Neuronal stem cell (in vitro differentiated cells): ENCODE results near the gene CPXM2.

ENCODE experiments used
- DNase-seq: peaks from one replicate; pipeline ENCODE4 v3.0.0-alpha.2; 2013; ENCODE audit warnings: low spot score
- H2AFZ ChIP-seq: one replicate; pipeline ENCODE4 v1.6.1; 2013; ENCODE audit warnings: mild to moderate bottlenecking, low read length, inconsistent platforms
- H2AK5ac ChIP-seq: 2 replicates; pipeline ENCODE4 v1.6.1; 2013; ENCODE audit warnings: low read depth, mild to moderate bottlenecking, inconsistent platforms, low read length, moderate library complexity, mixed read lengths
- H2BK120ac ChIP-seq: 2 replicates; pipeline ENCODE4 v1.6.1; 2013; ENCODE audit warnings: low read depth, mild to moderate bottlenecking, inconsistent platforms, low read length, moderate library complexity, mixed read lengths
- H2BK12ac ChIP-seq: one replicate; pipeline ENCODE4 v1.6.1; 2013; ENCODE audit warnings: low read length, inconsistent platforms
- H2BK15ac ChIP-seq: 2 replicates; pipeline ENCODE4 v1.6.1; 2013; ENCODE audit warnings: mild to moderate bottlenecking, low read length, inconsistent platforms, mixed read lengths
- H2BK5ac ChIP-seq: one replicate; pipeline ENCODE4 v1.6.1; 2013; ENCODE audit warnings: inconsistent platforms, mild to moderate bottlenecking, low read length, moderate library complexity
- H3K14ac ChIP-seq: one replicate; pipeline ENCODE4 v1.6.1; 2013; ENCODE audit warnings: low read length, inconsistent platforms
- H3K18ac ChIP-seq: 2 replicates; pipeline ENCODE4 v1.6.1; 2013; ENCODE audit warnings: low read length, inconsistent platforms
- H3K23ac ChIP-seq: 2 replicates; pipeline ENCODE4 v1.6.1; 2013; ENCODE audit warnings: low read depth, mild to moderate bottlenecking, mixed read lengths, low read length, inconsistent platforms; ENCODE audit not compliant: poor library complexity
- H3K27ac ChIP-seq: replicated peaks from 3 replicates; pipeline ENCODE4 v1.5.1; 2013; ENCODE audit warnings: low read length, inconsistent platforms
- H3K27me3 ChIP-seq, 3 experiments: 2 replicates each; pipeline ENCODE4 v1.6.1; 2013; ENCODE audit warnings: low read length in 3 of 3, mild to moderate bottlenecking in 2 of 3, inconsistent platforms in 1 of 3, low read depth in 1 of 3, mixed read lengths in 1 of 3, moderate library complexity in 1 of 3; ENCODE audit not compliant: control insufficient read depth in 3 of 3, insufficient read depth in 3 of 3
- H3K36me3 ChIP-seq, 2 donors: replicated peaks in 1 of 2; 2 replicates each; pipeline ENCODE4 v1.6.1; 2013; ENCODE audit warnings: low read length in 2 of 2; ENCODE audit not compliant: control insufficient read depth in 2 of 2, insufficient read depth in 2 of 2
- H3K4ac ChIP-seq: 2 replicates; pipeline ENCODE4 v1.6.1; 2013; ENCODE audit warnings: inconsistent platforms, mild to moderate bottlenecking, low read length, moderate library complexity
- H3K4me1 ChIP-seq, 2 donors: 1 replicate in 1 of 2; 2 replicates in 1 of 2; pipeline ENCODE4 v1.6.1; 2013; ENCODE audit warnings: low read length in 2 of 2, low read depth in 1 of 2; ENCODE audit not compliant: control insufficient read depth in 2 of 2, insufficient read depth in 1 of 2
- H3K4me2 ChIP-seq: one replicate; pipeline ENCODE4 v1.6.1; 2013; ENCODE audit warnings: mild to moderate bottlenecking, low read length, inconsistent platforms; ENCODE audit not compliant: insufficient read depth, poor library complexity, severe bottlenecking
- H3K4me3 ChIP-seq, 2 donors: 2 replicates each; pipeline ENCODE4 v1.5.1; 2013; ENCODE audit warnings: low read length in 2 of 2, mild to moderate bottlenecking in 2 of 2, inconsistent platforms in 1 of 2, moderate library complexity in 1 of 2
- H3K79me1 ChIP-seq: one replicate; pipeline ENCODE4 v1.6.1; 2013; ENCODE audit warnings: low read depth, mild to moderate bottlenecking, inconsistent platforms, low read length, moderate library complexity
- H3K9ac ChIP-seq: one replicate; pipeline ENCODE4 v1.6.1; 2013; ENCODE audit warnings: mild to moderate bottlenecking, low read depth, low read length, inconsistent platforms; ENCODE audit not compliant: poor library complexity
- H3K9me3 ChIP-seq, 2 donors: replicated peaks in 1 of 2; 2 replicates each; pipeline versions ENCODE3 to v1.6.1; 2013; ENCODE audit warnings: low read length in 2 of 2, mild to moderate bottlenecking in 2 of 2, inconsistent platforms in 1 of 2, low read depth in 1 of 2, mixed read lengths in 1 of 2, moderate library complexity in 1 of 2; ENCODE audit not compliant: control insufficient read depth in 2 of 2, insufficient read depth in 1 of 2
- H4K8ac ChIP-seq: one replicate; pipeline ENCODE4 v1.6.1; 2013; ENCODE audit warnings: low read depth, mild to moderate bottlenecking, inconsistent platforms, low read length, moderate library complexity
- H4K91ac ChIP-seq: one replicate; pipeline ENCODE4 v1.6.1; 2013; ENCODE audit warnings: low read length, low read depth, mild to moderate bottlenecking, inconsistent platforms; ENCODE audit not compliant: poor library complexity
- WGBS, 2 donors: extraction: QIAGEN DNeasy Blood & Tissue Kit; methylation state at CpG; one replicate each; pipeline ENCODE4 v1.1.7; 2013; ENCODE audit warnings: missing lambda C conversion rate in 2 of 2, mixed read lengths in 1 of 2; ENCODE audit not compliant: insufficient read length in 2 of 2, insufficient replicate concordance in 1 of 2; ENCODE audit errors: extremely low coverage in 2 of 2; 5-methylcytosine and 5-hydroxymethylcytosine counted together

The CPXM2 gene

DNA sequence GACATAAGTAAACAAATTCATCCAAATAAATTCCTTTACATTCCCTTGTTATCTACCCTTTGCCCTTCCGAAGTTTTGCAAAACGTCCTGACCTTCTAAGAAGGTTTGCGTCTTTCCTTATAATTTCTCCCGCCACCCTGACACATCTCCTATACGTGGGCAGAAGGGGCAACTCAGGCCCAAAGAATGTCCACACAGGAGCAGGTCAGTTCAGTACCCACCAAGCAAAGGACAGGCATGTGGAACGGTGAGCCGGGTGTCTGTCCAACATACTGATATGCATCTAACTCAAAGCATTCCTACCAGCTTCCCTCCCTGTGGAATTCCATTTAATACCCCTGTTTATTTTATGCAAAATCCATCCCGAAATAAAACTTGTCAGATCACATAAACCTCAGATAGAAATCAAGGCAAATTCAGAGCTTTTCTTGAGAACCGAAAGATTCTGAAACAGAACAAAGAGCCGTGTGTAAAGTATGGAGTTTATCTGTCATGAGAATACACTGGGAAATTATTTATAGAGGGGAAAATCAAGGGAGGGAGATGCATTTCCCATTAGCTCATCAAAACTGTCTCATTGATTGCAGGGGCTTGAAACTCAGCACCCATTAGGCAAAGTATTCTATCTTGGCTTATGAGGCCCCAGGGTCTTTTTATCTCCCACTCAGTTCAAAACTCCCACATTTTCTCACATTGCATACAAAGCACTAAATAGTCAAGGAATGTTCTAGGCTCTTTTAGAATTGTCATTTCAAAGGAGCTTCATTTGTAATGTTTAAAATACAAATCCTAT is 140.1 kb downstream of the CPXM2 start:
- H2BK5ac ChIP-seq, result no peak overlapping the region
- H3K9ac ChIP-seq, result no peak overlapping the region
- H3K4me3 ChIP-seq, result no peak overlapping the region
- no peak overlapping the region for H3K14ac ChIP-seq
- H3K27me3 ChIP-seq, result no peaks in the 10 kb centered on the region
- no peak overlapping the region for H3K4ac ChIP-seq
- no peak overlapping the region for H2BK12ac ChIP-seq
- no peak overlapping the region for H3K23ac ChIP-seq
- no peak overlapping the region for H2AFZ ChIP-seq
- no CpG with 5 or more reads among the region's 10 CpGs for WGBS, 2 donors
- no peak overlapping the region for H4K8ac ChIP-seq
- no peak overlapping the region for H3K18ac ChIP-seq
- no peak overlapping the region for H3K27ac ChIP-seq
- H2BK120ac ChIP-seq, result no peak overlapping the region
- no peak overlapping the region for H3K4me2 ChIP-seq
- no peaks in the 10 kb centered on the region for H3K36me3 ChIP-seq
- H4K91ac ChIP-seq, result no peak overlapping the region
- H3K79me1 ChIP-seq, result no peaks in the 10 kb centered on the region
- H2BK15ac ChIP-seq, result no peak overlapping the region
- no peak overlapping the region for H2AK5ac ChIP-seq
- no peak for DNase-seq
- H3K9me3 ChIP-seq, result peaks cover 0 to 2% of the 10 kb centered on the region in 2 donors
- peaks cover 0 to 9% of the 10 kb centered on the region in 2 donors for H3K4me1 ChIP-seq

GRCh38 chr10:123750901-123751300 is 140.7 kb downstream of the CPXM2 start:
- Histone ChIP-seq H3K27ac (no peak overlapping the region), H4K91ac (no peak overlapping the region), H2BK12ac (no peak overlapping the region), H2AFZ (no peak overlapping the region), H2BK15ac (no peak overlapping the region), H3K4ac (no peak overlapping the region), H3K23ac (no peak overlapping the region), H3K36me3 (no peaks in the 10 kb centered on the region), H3K14ac (no peak overlapping the region), H3K18ac (no peak overlapping the region), H2BK5ac (no peak overlapping the region), H3K9ac (no peak overlapping the region), H3K4me1 (peaks cover 0 to 12% of the 10 kb centered on the region in 2 donors), H2BK120ac (no peak overlapping the region), H4K8ac (no peak overlapping the region), H3K4me2 (no peak overlapping the region), H3K79me1 (no peaks in the 10 kb centered on the region), H2AK5ac (no peak overlapping the region), H3K27me3 (no peaks in the 10 kb centered on the region), H3K4me3 (no peak overlapping the region), H3K9me3 (peaks cover 0 to 2% of the 10 kb centered on the region in 2 donors)
- DNase-seq, result no peak
- no CpG with 5 or more reads among the region's 9 CpGs for WGBS, 2 donors

GRCh38 chr10:123748711-123749110 is 142.9 kb downstream of the CPXM2 start:
- Histone ChIP-seq H3K23ac (no peak overlapping the region), H3K4me1 (peaks cover 0 to 6% of the 10 kb centered on the region in 2 donors), H2BK12ac (no peak overlapping the region), H3K9me3 (peaks cover 0 to 2% of the 10 kb centered on the region in 2 donors), H2BK120ac (no peak overlapping the region), H3K4me2 (no peak overlapping the region), H4K91ac (no peak overlapping the region), H2BK5ac (peak overlapping the region; percentile 15), H3K27me3 (no peaks in the 10 kb centered on the region), H2BK15ac (no peak overlapping the region), H2AK5ac (peak overlapping the region; percentile 78), H3K14ac (peak overlapping the region; percentile 77), H4K8ac (no peak overlapping the region), H3K9ac (no peak overlapping the region), H3K79me1 (no peaks in the 10 kb centered on the region), H3K36me3 (no peaks in the 10 kb centered on the region), H3K4ac (no peak overlapping the region), H2AFZ (no peak overlapping the region), H3K18ac (peak overlapping the region; percentile 61), H3K27ac (no peak overlapping the region), H3K4me3 (no peak overlapping the region)
- no peak for DNase-seq
- no CpG with 5 or more reads among the region's 15 CpGs for WGBS, 2 donors

DNA sequence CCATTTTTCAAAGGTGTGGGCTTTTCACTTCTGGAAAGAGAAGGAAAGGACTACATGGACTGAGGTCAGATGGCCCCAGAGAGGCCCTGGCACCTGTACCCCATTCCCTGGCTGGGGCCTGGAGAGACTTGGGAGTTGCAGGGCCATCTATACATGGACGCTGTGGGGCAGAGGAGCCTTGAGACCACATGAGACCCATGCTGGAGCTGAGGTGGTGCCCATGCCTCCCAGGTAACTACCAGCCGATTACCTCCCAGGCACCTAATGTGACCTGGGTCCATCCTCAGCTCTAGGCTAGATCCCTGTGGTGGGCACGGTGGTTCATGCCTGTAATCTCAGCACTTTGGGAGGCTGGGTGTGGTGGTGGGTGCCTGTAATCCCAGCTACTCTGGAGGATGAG is 144.2 kb downstream of the CPXM2 start:
- Histone ChIP-seq H3K27ac (no peak overlapping the region), H2BK15ac (no peak overlapping the region), H3K4ac (no peak overlapping the region), H2BK12ac (no peak overlapping the region), H3K4me3 (no peak overlapping the region), H2AK5ac (peak overlapping the region; percentile 34), H3K27me3 (no peaks in the 10 kb centered on the region), H3K79me1 (no peaks in the 10 kb centered on the region), H2AFZ (no peak overlapping the region), H4K8ac (no peak overlapping the region), H4K91ac (no peak overlapping the region), H3K18ac (peak overlapping the region; percentile 32), H3K9ac (no peak overlapping the region), H3K4me1 (peaks cover 0 to 6% of the 10 kb centered on the region in 2 donors), H3K9me3 (peaks cover 0 to 2% of the 10 kb centered on the region in 2 donors), H3K4me2 (no peak overlapping the region), H3K14ac (no peak overlapping the region), H3K36me3 (no peaks in the 10 kb centered on the region), H2BK120ac (no peak overlapping the region), H2BK5ac (no peak overlapping the region), H3K23ac (peak overlapping the region; percentile 13)
- no peak for DNase-seq
- WGBS, 2 donors, result no CpG with 5 or more reads among the region's 3 CpGs
